NT2/D1 (cell line): ENCODE results near the gene ERH.
A peak's percentile ranks its signal among the peaks of the same experiment; 100 is the strongest.

Experiments used
- DNase-seq: peaks from one replicate; pipeline ENCODE4 v3.0.0-alpha.2; 2011; ENCODE audit warnings: low read depth, low spot score
- H3K27me3 ChIP-seq: 2 replicates; pipeline ENCODE4 v1.6.0; 2011; ENCODE audit warnings: mild to moderate bottlenecking; ENCODE audit not compliant: insufficient read length, insufficient read depth
- H3K36me3 ChIP-seq: 2 replicates; pipeline ENCODE4 v1.6.1; 2011; ENCODE audit warnings: mild to moderate bottlenecking, low read length, mixed read lengths; ENCODE audit not compliant: insufficient read depth, insufficient read length
- H3K4me1 ChIP-seq: 2 replicates; pipeline ENCODE4 v1.5.1; 2011; ENCODE audit not compliant: insufficient read depth, insufficient read length
- H3K4me3 ChIP-seq: 2 replicates; pipeline ENCODE4 v1.5.1; 2011; ENCODE audit warnings: low read depth; ENCODE audit not compliant: insufficient read length
- H3K9ac ChIP-seq: 2 replicates; pipeline ENCODE4 v1.6.0; 2011; ENCODE audit warnings: low read depth; ENCODE audit not compliant: insufficient read length
- H3K9me3 ChIP-seq: 2 replicates; pipeline ENCODE4 v1.5.1; 2011; ENCODE audit warnings: mild to moderate bottlenecking, low read length; ENCODE audit not compliant: insufficient read depth
- SUZ12 ChIP-seq: IDR thresholded peaks from 2 replicates; pipeline ENCODE4 v1.6.1; 2011; ENCODE audit not compliant: insufficient read length, insufficient read depth; ENCODE audit errors: extremely low read depth
- YY1 ChIP-seq: IDR thresholded peaks from 2 replicates; pipeline ENCODE4 v1.6.1; 2011; ENCODE audit not compliant: insufficient read length, insufficient read depth
- ZNF274 ChIP-seq: IDR thresholded peaks from 2 replicates; pipeline ENCODE4 v1.6.1; 2011; ENCODE audit warnings: mild to moderate bottlenecking, low read depth, low read length

Gene ERH

GRCh38 chr14:69346710-69347109 is 51.4 kb downstream of the ERH start:
- Histone ChIP-seq H3K36me3 (no peaks in the 10 kb centered on the region), H3K4me3 (no peak overlapping the region), H3K27me3 (no peaks in the 10 kb centered on the region), H3K9ac (peak overlapping the region; percentile 21), H3K4me1 (peaks cover 12% of the 10 kb centered on the region), H3K9me3 (no peaks in the 10 kb centered on the region)
- DNase-seq: no peak
- no peak for TF ChIP-seq ZNF274
- no peak for TF ChIP-seq YY1
- no peak for TF ChIP-seq SUZ12

GRCh38 chr14:69345402-69345801 is 52.7 kb downstream of the ERH start:
- no peaks in the 10 kb centered on the region for H3K27me3 ChIP-seq
- H3K36me3 ChIP-seq: no peaks in the 10 kb centered on the region
- no peak overlapping the region for H3K9ac ChIP-seq
- H3K9me3 ChIP-seq: no peaks in the 10 kb centered on the region
- no peak for DNase-seq
- no peak overlapping the region for H3K4me3 ChIP-seq
- peaks cover 6% of the 10 kb centered on the region for H3K4me1 ChIP-seq
- TF ChIP-seq ZNF274: no peak
- no peak for TF ChIP-seq YY1
- no peak for TF ChIP-seq SUZ12

GRCh38 chr14:69344171-69344570 is 53.9 kb downstream of the ERH start:
- H3K36me3 ChIP-seq: no peaks in the 10 kb centered on the region
- H3K9ac ChIP-seq: no peak overlapping the region
- H3K4me1 ChIP-seq: peaks cover 6% of the 10 kb centered on the region
- DNase-seq: no peak
- no peaks in the 10 kb centered on the region for H3K9me3 ChIP-seq
- H3K27me3 ChIP-seq: no peaks in the 10 kb centered on the region
- TF ChIP-seq ZNF274 (no peak), YY1 (no peak), SUZ12 (no peak)
- H3K4me3 ChIP-seq: no peak overlapping the region

GRCh38 chr14:69342928-69343525 is 55.1 kb downstream of the ERH start:
- no peak for DNase-seq

GRCh38 chr14:69339426-69339825 is 58.7 kb downstream of the ERH start:
- TF ChIP-seq SUZ12: no peak
- no peak for TF ChIP-seq ZNF274
- no peak for TF ChIP-seq YY1
- H3K36me3 ChIP-seq: no peaks in the 10 kb centered on the region
- H3K4me1 ChIP-seq: peaks cover 2% of the 10 kb centered on the region
- no peak for DNase-seq
- no peak overlapping the region for H3K9ac ChIP-seq
- H3K4me3 ChIP-seq: no peak overlapping the region
- no peaks in the 10 kb centered on the region for H3K9me3 ChIP-seq
- H3K27me3 ChIP-seq: no peaks in the 10 kb centered on the region

More at GRCh38 chr14:69342928-69343525, 55.1 kb downstream of the ERH start:
- Histone ChIP-seq H3K4me1 (peaks cover 6% of the 10 kb centered on the region), H3K9me3 (no peaks in the 10 kb centered on the region), H3K36me3 (no peaks in the 10 kb centered on the region), H3K4me3 (no peak overlapping the region), H3K9ac (no peak overlapping the region), H3K27me3 (no peaks in the 10 kb centered on the region)
- TF ChIP-seq ZNF274: no peak
- TF ChIP-seq YY1: no peak
- TF ChIP-seq SUZ12: no peak

GRCh38 chr14:69337984-69338383 is 60.1 kb downstream of the ERH start:
- H3K9me3 ChIP-seq: no peaks in the 10 kb centered on the region
- TF ChIP-seq SUZ12 (no peak), ZNF274 (no peak), YY1 (no peak)
- no peak for DNase-seq
- H3K36me3 ChIP-seq: no peaks in the 10 kb centered on the region
- no peaks in the 10 kb centered on the region for H3K27me3 ChIP-seq
- no peak overlapping the region for H3K9ac ChIP-seq
- no peak overlapping the region for H3K4me3 ChIP-seq
- H3K4me1 ChIP-seq: peaks cover 6% of the 10 kb centered on the region

- Histone ChIP-seq H3K4me3 (no peak overlapping the region), H3K4me1 (peaks cover 6% of the 10 kb centered on the region), H3K27me3 (no peaks in the 10 kb centered on the region), H3K36me3 (no peaks in the 10 kb centered on the region), H3K9ac (peak overlapping the region; percentile 32), H3K9me3 (no peaks in the 10 kb centered on the region; the same call in 1 of the 2 replicates)
- TF ChIP-seq SUZ12 (no peak), YY1 (no peak), ZNF274 (no peak)
- no peak for DNase-seq
Measured at GRCh38 chr14:69335371-69335771, 62.7 kb downstream of the ERH start.

GRCh38 chr14:69334576-69334975 is 63.5 kb downstream of the ERH start:
- H3K9ac ChIP-seq: no peak overlapping the region
- H3K36me3 ChIP-seq: no peaks in the 10 kb centered on the region
- H3K27me3 ChIP-seq: no peaks in the 10 kb centered on the region
- H3K4me1 ChIP-seq: peaks cover 6% of the 10 kb centered on the region
- no peaks in the 10 kb centered on the region; the same call in 1 of the 2 replicates for H3K9me3 ChIP-seq
- DNase-seq: no peak
- no peak for TF ChIP-seq ZNF274
- TF ChIP-seq YY1: no peak
- no peak for TF ChIP-seq SUZ12
- H3K4me3 ChIP-seq: no peak overlapping the region
